Measurements from ENCODE around the gene LILRB1.
"Not testable (repeated sequence)": the region's sequence is repeated elsewhere in the genome, so short reads cannot be mapped to it uniquely, and the experiment has no call there.

LILRB1 gene

GRCh38 chr19:54626757-54627156 is 3.5 kb upstream of the LILRB1 start:
- no peak for DNase-seq

GRCh38 chr19:54627912-54628311 is 2.4 kb upstream of the LILRB1 start:
- DNase-seq, result not testable (repeated sequence)

DNA sequence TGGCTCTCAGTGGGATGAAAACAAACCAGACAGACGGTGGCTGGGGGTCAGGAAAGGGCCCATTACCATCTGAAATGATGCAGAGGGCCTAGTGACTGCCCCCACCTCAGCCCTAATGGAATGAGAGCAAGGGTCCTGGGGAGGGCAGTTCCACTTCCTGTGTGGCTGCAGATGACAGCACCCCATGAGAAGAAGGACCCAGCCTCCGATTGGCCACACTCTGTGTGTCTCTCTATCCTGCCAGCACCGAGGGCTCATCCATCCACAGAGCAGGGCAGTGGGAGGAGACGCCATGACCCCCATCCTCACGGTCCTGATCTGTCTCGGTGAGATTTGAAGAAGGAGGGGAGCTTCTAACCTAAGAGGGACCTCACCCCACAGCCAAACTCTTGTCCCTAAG is 498 bp downstream of the LILRB1 start:
- DNase-seq, result no peak

GRCh38 chr19:54631489-54632337 is 1.4 kb downstream of the LILRB1 start:
- DNase-seq, result not testable (repeated sequence)

DNA sequence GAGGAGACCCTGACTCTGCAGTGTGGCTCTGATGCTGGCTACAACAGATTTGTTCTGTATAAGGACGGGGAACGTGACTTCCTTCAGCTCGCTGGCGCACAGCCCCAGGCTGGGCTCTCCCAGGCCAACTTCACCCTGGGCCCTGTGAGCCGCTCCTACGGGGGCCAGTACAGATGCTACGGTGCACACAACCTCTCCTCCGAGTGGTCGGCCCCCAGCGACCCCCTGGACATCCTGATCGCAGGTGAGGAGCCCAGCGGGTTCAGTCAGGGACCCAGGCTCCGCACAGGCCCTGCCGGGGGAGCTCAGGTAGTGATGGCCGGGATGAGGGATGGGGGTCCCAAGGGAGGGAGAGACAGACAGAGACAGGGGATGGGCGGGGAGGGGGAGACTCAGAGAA is 2.2 kb downstream of the LILRB1 start:
- DNase-seq, result not testable (repeated sequence)

DNA sequence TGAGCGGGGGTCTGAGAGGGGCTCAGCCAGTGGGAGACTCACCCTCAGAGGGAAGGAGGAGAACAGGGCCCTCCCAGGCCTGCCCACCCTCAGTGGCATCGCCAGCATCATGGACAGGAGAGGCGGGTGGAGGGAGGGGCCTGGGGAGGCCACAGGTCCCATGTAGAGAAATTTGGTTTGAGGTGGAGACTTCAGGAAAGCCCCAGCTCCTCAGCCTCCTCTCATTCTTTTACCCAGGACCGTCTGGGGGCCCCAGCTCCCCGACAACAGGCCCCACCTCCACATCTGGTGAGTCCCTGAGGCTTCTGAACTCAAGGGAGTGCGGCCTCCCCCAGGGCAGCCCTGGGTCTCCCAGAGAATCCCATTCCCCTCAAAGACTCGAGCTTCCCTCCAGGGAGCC is 3.1 kb downstream of the LILRB1 start:
- no peak for DNase-seq

GRCh38 chr19:54636081-54636480 is 5.8 kb downstream of the LILRB1 start:
- not testable (repeated sequence) for DNase-seq

GRCh38 chr19:54638683-54639082 is 8.4 kb downstream of the LILRB1 start:
- no peak for DNase-seq

DNA sequence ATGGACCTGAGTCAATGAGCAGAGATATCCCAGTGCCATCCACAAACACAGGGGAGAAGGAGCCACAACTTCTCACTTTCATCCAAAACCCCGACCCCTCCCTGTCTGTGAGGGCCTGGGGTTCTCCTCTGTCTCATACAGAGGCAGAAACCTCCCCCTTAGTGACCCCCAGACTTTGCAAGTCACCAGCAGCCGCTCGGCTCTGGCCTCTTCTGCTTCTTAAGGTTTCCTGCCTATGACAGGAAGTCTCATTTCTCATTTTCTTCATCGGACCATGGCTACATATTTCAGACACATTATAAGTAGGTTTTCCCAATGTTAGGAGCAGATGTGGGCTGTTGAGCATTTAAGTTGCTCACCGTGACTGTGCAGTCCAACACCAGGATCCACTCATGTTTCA is 12.7 kb downstream of the LILRB1 start:
- not testable (repeated sequence) for DNase-seq

DNA sequence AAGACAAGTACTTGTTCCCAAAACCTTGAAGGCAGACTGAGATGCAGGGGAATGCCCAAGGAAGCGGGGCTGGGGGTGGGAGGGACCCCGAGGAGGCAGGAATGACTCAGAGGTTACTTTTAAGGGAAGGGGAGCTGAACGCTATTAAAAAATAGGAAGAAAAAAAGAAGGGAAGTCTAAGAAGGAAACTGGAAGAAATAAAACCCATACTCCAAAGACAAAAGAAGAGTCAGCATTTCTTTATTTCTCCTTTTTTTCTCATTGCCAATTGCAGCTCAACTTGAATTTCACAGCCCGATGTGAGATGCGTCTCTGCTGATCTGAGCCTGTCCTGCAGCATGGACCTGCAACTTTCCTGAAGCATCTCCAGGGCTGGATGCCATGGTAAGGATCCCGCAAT is 13.3 kb downstream of the LILRB1 start:
- not testable (repeated sequence) for DNase-seq

- DNase-seq, result no peak
Measured at GRCh38 chr19:54644056-54644455, 13.8 kb downstream of the LILRB1 start.

DNA sequence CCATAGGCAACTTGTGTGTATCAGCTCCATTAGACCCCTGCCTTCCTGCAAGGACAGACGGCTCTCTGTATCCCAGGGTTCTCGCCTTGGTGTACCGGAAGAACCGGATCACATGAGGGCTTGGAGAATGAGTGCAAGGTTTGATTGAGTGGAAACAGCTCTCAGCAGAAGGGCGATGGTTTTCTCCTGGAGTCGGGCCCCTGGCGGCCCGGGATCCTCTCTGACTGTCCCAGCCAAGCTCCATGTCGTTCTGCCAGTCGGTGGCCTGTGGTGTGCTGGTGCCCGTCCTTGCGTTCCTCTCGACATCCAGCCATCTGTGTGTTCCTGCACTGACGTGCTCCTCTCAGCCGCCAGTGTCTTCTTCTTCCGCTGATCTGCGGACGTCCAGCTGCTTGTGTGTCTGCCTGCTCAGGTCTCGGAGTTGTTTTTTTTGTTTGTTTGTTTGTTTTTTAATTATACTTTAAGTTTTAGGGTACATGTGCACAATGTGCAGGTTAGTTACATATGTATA is 16.1 kb downstream of the LILRB1 start:
- DNase-seq, result no peak

DNA sequence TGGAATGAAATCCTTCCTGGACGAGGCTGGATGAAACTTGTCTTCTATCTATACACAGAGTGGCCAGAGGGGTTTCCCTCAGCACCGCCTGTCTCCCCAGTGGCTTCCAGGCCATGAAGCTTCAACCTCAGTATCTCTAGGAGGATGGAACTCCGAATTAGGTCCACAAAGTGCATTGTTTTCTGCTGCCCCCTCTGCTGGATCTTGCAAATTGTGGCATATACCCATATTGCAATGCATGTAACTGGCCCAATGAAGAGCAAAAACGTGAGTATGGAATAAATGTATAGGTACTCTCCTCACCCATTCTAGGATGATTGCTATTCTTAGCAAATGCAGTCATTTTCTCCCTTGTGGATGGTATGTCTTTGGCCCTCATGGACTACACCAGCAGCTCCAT is 17.8 kb downstream of the LILRB1 start:
- DNase-seq, result no peak

- no peak for DNase-seq
Measured at GRCh38 chr19:54650108-54650655, 19.9 kb downstream of the LILRB1 start.

GRCh38 chr19:54653181-54653809 is 23.0 kb downstream of the LILRB1 start:
- DNase-seq, result no peak

DNA sequence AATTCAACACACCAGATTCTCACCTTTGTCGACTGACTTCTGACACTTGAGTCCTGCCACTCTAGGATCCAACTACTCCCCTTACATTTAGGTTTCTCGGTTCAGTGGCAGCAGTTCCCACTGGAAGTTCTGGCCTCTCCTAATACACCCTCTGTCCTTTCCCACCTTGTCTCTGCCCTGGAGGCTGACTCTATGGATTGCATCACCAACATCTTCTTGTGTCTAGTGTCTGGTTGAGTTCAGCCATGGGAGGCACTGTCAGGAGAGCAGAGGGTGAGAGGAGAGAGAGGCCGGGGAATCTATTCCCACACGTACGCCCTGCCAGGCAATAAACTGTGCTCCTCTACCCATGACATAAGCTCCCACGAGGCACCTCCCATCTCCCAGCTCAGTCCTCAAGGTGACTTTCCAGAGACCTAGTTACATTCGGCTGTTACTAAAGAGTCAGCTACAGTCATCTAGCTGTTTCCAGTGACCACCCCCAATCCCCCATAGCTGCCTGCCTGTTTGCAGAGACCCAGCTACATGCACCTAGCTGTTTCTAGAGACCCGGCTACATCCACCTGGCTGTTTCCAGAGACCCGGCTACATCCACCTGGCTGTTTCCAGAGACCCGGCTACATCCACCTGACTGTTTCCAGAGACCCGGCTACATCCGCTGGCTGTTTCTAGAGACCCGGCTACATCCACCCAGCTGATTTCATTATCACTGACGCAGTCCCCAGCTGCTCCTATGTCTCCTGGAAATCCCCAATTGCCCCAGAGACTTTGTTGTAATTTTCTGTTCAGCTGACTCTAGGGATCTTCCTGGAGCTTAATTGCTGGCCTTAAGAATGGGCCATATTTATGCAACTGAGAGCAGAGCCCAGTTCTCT is 24.4 kb downstream of the LILRB1 start:
- no peak for DNase-seq

- DNase-seq, result no peak
Measured at GRCh38 chr19:54659300-54659699, 29.0 kb downstream of the LILRB1 start.

- DNase-seq, result no peak
Measured at GRCh38 chr19:54660306-54660705, 30.0 kb downstream of the LILRB1 start.

DNA sequence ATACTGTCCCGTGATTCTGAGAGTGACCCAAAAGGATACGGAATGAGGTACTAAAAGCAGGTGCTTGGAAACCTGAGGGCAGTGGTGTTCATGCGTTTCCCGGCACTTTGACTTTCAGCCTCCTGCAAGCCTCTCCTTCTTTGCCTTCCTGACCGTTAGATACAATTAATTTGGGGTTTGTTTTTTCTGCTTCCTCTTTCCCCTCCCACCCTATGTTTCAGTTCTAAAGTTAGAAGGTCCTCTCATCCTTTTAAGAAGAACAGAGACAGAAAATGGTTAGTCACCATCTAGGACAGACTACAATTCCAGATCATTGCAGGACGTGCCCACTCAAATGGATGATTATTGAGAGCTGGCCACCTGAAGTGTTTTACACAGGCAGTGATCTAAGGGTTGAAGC is 30.7 kb downstream of the LILRB1 start:
- DNase-seq, result no peak

DNA sequence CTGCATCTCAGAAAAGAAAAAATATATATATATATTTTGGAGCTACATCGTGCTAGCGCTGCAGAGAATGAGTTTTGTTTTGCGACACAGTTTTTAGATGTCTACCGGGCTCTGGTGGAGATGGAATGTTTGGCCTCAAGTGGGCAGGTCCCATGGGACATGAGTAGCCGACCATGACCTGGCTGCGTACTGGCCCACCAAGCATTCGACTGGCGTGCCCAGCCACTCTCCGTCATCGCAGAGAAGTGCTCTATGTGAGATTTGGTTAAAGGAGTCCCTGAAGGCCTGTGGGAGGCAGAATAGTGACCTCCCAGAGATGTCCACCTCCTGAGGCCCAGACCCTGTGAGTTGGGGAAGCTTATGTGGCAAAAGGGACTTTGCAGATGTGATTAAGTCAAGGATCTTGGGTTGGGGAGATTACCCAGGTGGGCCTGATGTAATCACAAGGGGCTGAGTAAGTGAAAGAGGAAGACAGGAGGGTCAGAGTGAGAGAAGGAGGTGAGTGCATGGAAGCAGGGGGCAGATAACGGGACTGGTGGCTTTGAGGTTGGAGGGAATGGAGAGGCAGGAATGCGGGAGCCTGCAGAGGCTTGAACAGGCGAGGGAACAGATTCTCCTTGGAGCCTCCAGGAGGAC is 31.7 kb downstream of the LILRB1 start:
- DNase-seq, result no peak

GRCh38 chr19:54662730-54663129 is 32.4 kb downstream of the LILRB1 start, which contains the start of gene LILRB4:
TSS of gene LILRB4 (plus strand) at chr19:54662985. CDS start at chr19:54663034, 49 bp downstream.
- DNase-seq, result no peak

- no peak for DNase-seq
Measured at GRCh38 chr19:54665530-54665929, 35.2 kb downstream of the LILRB1 start.

Data from right forelimb (tissue), 1 donor.